HG03558 (cell line): ENCODE data around the gene CCDC34.
"Not testable (repeated sequence)": the region's sequence is repeated elsewhere in the genome, so short reads cannot be mapped to it uniquely, and the experiment has no call there.

Source experiments
- ATAC-seq: cut with Tn5 transposase; IDR thresholded peaks from one replicate; pipeline ENCODE4 v1.9.1; 2021; ENCODE audit warnings: moderate number of reproducible peaks; ENCODE audit not compliant: unreplicated experiment; ENCODE audit errors: extremely low read depth

Gene CCDC34

DNA sequence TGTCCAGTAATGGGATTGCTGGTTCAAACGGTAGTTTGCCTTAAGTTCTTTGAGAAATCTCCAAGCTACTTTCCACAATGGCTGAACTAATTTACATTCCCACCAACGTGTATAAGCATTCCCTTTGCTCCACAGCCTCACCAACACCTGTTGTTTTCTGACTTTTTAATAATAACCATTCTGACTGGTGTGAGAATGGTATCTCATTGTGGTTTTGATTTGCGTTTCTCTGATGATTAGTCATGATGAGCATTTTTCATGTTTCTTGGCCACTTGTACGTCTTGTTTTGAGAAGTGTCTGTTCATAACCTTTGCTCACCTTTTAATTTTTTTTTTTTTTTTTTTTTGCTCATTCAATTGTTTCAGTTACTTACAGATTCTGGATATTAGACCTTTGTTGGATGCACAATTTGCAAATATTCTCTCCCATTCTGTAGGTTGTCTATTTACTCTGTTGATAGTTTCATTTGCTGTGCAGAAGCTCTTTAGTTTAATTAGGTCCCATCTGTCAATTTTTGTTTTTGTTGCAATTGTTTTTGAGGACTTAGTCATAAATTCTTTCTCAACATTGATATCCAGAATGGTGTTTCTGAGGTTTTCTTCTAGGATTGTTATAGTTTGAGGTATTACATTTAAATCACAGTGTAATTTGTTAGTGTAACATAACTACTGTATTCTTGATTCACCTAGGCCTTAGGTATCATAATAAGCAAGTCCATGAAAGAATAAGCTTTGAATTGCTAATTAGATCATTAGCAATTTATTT is 33.0 kb downstream of the CCDC34 start:
- no peak for ATAC-seq

DNA sequence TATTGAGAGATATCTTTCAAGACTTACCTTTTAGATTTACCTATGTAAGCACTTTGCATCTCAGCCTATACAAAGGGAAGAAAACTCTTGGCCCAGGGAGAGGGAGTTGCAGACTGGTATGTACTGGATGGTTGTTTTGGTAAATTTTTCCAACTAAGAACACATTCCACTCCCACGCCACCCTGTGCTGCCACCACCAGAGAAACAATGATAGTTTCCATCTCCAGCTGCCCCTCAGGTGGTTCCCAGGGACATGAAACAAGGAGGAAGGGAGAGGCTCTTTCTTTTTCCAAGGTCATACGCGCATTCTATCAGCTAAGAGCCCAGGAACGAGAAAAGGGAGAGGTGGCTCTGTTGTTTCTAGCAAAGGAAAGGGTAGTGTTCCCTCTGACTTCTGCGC is 34.4 kb downstream of the CCDC34 start:
- no peak for ATAC-seq

DNA sequence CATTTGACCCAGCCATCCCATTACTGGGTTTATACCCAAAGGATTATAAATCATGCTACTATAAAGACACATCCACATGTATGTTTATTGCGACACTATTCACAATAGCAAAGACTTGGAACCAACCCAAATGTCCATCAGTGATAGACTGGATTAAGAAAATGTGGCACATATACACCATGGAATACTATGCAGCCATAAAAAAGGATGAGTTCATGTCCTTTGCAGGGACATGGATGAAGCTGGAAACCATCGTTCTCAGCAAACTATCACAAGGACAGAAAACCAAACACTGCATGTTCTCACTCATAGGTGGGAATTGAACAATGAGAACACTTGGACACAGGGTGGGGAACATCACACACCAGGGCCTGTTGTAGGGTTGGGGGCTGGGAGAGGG is 36.0 kb downstream of the CCDC34 start:
- not testable (repeated sequence) for ATAC-seq

GRCh38 chr11:27322196-27322595 is 40.8 kb downstream of the CCDC34 start:
- not testable (repeated sequence) for ATAC-seq

GRCh38 chr11:27321340-27321739 is 41.7 kb downstream of the CCDC34 start:
- not testable (repeated sequence) for ATAC-seq

GRCh38 chr11:27319072-27319471 is 43.9 kb downstream of the CCDC34 start:
- ATAC-seq, result peak; percentile 99

DNA sequence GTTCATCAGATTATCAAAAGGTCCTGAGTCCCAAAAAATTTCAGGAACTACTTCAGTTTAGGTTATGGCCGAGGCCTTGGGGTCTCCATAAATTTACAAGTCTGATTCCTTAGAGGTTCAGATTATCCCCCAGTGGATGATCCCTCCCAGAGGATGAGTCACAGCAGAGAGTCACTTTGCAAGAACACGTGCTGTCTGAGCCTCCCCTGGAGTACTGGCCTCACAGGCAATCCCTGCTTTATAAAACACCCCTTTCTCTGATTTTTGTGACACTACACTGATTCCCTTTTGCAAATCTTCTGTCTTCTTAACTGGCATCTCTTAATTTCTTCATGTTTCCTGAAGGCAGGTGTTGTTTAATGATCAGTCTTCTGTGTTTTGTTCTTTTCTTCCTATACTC is 45.3 kb downstream of the CCDC34 start:
- ATAC-seq, result no peak

GRCh38 chr11:27315836-27316235 is 47.2 kb downstream of the CCDC34 start:
- no peak for ATAC-seq

DNA sequence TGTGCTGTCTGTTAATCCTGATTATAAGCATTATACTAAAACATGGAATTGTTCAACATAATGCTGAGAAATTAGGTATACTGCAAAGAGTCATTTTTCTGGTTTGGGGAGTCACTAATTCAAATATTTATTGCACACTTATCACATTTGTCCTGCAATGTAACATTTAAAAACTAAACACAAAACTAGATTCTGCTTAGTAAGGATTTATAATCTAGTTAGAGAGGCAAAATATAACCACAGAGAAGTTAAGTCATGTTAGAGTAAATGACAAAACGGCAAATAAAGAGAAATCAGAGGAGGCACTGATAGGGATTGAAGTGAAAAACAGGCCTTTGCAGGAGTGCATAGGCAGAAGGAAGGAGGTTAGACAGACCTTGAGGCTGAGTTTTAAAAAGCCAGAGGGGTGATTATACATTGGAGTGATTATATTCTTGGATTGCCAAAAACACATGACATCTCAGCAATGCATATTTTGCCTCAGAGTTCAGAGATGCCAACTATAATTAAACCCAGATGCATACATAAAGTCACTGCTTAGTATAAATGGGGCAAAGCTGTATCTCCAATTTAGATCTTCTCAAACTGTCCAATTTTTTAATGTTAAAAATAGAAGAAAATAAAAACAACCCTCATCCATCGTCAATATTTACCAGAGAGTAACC is 49.7 kb downstream of the CCDC34 start:
- ATAC-seq, result no peak

- ATAC-seq, result no peak
Observed at GRCh38 chr11:27312110-27312509, 50.9 kb downstream of the CCDC34 start.

DNA sequence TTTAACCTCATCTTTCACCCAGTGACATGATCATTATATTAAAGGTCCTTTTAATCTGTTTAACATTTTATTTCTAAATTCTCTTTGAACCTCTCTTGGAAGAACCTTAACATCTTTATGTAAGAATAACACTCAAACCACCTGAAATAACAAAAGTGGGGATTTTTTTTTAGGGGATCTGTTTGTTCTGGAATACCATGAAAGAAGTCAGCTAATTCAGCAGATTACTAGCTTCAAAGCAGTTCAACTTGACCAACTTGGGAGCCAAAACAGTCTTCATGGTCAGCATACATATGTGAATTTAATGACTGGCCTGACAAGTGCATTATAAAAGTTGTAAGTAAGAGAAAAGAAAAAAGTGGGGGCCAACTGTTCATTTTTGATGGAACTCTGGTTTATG is 52.3 kb downstream of the CCDC34 start:
- ATAC-seq, result no peak

- ATAC-seq, result no peak
Observed at GRCh38 chr11:27310182-27310581, 52.8 kb downstream of the CCDC34 start.

GRCh38 chr11:27309046-27309445 is 54.0 kb downstream of the CCDC34 start:
- no peak for ATAC-seq

DNA sequence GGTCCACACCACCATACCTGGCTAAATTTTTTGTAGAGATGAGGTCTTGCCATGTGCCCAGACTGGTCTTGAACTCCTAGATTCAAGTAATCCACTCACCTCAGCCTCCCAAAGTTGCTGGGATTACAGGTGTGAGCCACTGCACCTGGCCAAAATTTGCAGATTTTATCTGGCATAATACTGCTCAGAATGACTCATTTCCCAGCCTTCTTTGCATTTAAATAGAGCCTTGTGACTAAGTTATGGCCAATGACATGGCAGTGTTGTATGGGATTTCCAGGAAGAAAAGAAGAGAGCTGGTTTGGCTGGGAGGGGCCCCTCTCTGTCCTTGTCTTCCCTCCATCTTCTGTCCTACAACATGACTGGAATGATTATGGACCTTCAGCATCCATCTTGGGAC is 55.8 kb downstream of the CCDC34 start:
- no peak for ATAC-seq

GRCh38 chr11:27305751-27306150 is 57.3 kb downstream of the CCDC34 start:
- ATAC-seq, result no peak

GRCh38 chr11:27304514-27304913 is 58.5 kb downstream of the CCDC34 start:
- no peak for ATAC-seq

GRCh38 chr11:27303903-27304302 is 59.1 kb downstream of the CCDC34 start:
- no peak for ATAC-seq

GRCh38 chr11:27300974-27301373 is 62.0 kb downstream of the CCDC34 start:
- no peak for ATAC-seq

DNA sequence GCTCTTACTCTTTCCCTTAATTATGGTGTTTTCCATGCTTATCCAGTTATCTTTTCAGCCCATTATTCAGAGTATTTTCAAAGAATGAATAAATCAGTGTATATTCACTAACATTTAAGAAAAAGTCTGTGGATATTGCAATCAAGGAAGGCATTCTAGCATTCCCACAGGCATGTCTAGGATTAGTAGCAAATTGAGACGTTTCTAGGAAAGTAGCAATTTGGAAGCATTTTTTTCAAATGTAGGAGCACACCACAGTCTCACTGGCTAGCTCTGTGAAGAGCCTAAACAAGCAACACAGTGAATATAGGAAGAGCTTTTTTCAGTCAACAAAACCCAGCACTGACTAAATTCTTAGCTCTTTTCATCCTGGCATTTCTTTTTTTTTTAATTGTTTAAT is 65.4 kb downstream of the CCDC34 start:
- no peak for ATAC-seq

DNA sequence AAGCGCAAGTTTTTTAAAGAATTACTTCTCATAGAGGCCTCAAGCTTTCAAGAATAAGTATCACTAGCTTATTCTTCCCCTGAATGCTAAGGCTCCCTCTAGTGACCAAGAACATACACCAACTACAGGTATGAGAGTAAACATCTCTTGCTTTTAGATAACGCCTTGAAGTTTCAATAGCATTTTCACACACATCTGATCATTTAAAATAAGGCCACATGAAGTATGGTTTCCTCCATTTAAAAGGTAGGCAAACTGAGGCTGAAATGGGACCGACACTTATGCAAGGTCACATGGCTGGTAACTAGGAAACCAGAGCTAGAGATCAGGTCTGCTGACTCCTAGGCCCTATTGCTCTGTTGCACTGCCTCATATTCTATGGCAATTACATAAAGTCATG is 66.5 kb downstream of the CCDC34 start:
- ATAC-seq, result peak; percentile 70

DNA sequence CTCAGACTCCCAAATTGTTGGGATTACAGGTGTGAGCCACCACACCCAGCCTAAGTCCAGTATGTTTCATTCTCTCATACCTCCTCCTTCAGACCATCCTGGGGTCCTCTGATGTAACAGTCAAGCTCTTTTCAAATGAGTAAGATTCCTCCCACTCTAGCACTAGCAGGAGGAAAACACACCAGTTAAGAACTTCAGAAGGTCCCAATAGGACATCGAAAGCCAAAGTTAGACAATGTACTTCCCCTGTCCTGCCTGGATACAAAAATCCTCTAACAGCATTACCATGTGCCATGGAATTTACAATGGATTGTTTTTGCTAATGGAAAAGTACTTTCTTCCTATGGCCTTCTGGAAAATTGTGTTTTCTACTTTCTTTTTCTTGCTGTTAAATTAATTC is 67.1 kb downstream of the CCDC34 start:
- ATAC-seq, result no peak

GRCh38 chr11:27294654-27295053 is 68.4 kb downstream of the CCDC34 start:
- ATAC-seq, result no peak
